Suppressor macrophage treated with lipopolysaccharide for 4 hours (primary cell): ENCODE results near the gene NEGR1.
"Not testable (repeated sequence)": the region's sequence is repeated elsewhere in the genome, so short reads cannot be mapped to it uniquely, and the experiment has no call there.

ENCODE experiments used
- DNase-seq: peaks from one replicate; pipeline ENCODE4 v3.0.0-alpha.2; 2020

The NEGR1 gene

GRCh38 chr1:72282271-72283021 is at the start of gene NEGR1:
Gene NEGR1 (minus strand): TSS chr1:72282539.
- peak; percentile 81 for DNase-seq

DNA sequence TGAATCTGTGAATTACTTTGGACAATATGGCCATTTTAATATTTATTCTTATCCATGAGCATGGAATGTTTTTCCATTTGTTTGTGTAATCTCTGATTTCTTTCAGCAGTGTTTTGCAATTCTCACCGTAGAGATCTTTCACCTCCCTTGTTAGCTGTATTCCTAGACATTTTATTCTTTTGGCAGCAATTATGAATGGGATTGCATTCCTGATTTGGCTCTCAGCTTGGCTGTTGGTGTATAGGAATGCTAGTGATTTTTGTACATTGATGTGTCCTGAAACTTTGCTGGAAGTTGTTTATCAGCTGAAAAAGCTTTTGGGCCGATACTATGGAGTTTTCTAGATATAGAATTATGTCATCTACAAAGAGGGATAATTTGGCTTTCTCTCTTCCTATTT is 44.2 kb upstream of the NEGR1 start:
- DNase-seq, result no peak

DNA sequence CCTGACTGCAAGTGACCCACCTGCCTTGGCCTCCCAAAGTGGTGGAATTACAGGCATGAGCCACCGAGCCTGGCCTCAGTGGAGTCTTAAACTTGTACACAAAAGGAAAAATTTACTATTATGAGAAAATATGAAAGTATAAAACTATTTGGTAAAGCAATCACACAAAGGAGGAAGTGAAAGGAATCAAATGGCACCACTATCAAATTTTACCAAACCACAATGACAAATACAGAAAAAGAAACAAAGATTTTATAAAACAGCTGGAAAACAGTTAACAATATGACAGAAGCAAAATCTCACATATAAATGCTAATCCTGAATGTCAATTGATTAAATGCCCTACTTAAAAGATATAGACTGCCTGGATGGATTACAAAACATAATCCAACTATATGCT is 42.1 kb upstream of the NEGR1 start:
- DNase-seq, result peak; percentile 14

DNA sequence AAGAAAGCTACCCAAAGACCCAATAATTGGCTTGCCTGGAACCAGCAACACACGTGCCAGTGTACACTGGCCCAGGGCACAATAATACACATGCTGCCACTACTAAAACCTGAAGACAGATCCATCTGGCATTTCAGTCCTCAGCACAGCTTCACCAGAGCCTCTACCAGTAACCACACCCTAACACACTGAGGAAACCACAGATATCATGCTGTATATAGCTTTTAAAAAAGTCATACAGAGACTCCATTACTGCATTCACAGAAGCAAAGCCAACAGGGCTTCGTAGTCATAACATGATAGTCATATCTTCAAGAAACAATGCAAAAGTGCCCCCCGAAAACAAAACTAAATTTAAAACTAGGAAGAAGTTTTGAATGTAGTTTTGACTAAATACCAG is 40.6 kb upstream of the NEGR1 start:
- DNase-seq, result no peak

DNA sequence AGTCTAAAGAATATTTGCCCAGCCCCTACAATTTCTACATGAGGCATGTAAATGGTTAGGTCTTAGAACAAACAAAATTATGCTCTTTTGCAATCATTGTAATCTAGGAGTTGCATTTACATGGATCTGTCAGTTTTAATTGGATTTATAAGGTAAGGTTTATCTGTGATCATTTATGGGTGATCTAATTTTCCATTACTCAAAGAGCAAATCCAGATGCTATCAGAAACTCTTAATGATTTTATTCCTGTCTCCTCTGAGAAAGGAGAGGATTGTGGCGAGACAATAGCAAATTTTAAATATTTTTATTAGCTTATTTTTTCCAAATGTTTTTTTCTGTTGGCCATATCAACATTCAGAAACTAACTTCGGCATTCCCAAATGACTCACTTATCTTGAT is 14.2 kb upstream of the NEGR1 start:
- DNase-seq, result no peak

DNA sequence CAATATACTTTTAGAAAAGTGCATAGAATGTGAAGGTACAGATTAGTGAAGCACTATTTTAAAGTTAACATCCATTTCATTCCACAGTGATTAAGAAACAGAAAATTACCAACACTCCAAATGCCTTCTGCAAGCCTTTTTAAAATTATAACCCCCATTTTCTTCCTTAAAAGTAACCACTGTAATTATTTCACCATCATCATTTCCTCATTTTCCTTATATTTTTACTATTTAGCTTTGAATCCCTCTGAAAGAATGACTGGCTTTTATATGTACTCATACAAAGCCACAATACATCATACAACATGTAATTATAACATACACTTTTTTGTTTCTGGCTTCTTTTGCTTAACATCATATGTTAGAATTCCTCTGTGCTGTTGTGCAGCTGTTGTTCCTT is 6.5 kb upstream of the NEGR1 start:
- DNase-seq, result peak; percentile 60

DNA sequence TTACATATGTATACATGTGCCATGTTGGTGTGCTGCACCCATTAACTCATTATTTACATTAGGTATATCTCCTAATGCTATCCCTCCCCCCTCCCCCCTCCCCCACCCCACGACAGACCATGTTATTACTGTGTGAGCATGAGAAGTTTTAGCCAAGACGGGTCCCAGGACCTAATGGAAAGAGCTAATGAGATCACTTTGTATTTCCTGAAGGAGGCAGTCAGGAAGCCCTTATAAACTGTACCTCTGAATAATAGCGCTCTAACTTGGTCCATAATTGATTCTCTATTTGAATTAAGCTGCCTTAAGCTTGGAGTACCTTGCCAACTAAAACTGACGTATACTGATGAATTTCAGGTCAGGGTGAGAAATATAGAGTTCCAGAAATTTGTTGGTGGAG is 4.1 kb upstream of the NEGR1 start:
- DNase-seq, result no peak

DNA sequence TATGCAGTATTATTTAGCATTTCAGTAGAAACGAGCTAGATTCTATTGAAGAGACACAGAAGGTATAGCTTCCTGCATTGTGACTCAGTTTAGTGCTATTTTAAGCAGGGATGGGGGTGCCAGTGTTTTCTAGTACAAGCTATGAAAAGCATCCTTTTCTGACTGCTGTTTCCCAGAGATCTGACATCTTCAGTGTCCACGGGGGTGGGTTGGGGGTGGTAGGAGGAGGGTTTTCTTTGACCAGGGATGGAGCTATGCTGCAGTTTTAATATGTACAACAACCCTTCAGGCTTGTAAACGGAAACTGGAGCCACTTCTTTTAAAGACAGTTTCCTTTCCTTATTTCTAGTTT is 2.7 kb upstream of the NEGR1 start:
- no peak for DNase-seq

- peak; percentile 66 for DNase-seq
Observed at GRCh38 chr1:72284348-72285073, 2.2 kb upstream of the NEGR1 start.

DNA sequence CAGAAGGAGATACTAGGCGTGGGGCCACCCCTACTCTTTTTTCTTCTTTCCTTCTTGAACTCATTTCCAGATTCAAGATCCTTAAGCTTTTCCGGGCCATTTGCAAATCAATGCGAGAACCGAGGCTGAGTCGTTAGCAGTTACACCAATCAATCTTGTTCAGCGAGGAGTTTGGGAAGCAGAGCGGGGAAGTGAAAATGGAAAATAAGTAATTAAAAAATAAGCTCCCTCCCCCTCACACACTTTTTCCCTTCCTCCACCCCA is 1.7 kb upstream of the NEGR1 start:
- DNase-seq, result peak; percentile 32

DNA sequence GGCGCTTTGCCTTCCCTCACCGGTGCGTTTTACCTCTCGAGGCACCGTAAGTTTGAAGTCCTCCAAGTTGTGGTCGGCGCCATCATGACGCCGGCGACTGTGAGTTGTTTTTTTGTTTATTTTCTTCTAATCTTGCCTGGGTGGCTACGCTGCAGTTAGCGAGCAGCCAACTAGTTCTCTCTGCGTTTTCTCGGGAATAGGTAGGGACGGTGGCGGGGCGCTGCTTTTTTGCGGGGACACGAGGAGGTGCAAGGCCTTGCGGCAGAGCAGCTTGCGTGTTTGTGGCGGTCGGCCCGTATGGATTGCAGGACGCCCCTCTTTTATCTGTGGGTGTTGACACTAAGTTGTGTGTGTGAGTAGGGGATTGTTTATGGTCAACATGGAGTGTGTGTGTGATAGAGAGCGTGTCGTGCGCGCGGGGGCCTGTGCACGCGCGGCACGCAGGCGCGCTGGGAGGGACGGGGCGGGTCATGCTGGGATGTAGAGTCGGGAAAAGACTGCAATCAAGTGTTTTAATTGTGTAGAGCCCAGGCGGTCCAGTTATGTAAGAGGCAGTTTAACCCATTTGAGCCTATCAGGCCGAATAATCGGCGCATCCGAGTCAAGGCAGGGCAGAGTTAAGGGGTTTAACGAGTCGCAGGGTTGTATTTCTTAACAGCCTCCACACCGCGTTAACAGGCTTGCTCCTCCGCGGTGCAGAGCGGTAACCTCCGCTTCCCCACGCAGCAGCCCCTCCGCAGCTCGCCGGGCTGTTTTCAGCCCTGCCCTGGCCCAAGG is 1.2 kb upstream of the NEGR1 start:
- peak; percentile 59 for DNase-seq

GRCh38 chr1:72283022-72283306 is 625 bp upstream of the NEGR1 start:
- no peak for DNase-seq

DNA sequence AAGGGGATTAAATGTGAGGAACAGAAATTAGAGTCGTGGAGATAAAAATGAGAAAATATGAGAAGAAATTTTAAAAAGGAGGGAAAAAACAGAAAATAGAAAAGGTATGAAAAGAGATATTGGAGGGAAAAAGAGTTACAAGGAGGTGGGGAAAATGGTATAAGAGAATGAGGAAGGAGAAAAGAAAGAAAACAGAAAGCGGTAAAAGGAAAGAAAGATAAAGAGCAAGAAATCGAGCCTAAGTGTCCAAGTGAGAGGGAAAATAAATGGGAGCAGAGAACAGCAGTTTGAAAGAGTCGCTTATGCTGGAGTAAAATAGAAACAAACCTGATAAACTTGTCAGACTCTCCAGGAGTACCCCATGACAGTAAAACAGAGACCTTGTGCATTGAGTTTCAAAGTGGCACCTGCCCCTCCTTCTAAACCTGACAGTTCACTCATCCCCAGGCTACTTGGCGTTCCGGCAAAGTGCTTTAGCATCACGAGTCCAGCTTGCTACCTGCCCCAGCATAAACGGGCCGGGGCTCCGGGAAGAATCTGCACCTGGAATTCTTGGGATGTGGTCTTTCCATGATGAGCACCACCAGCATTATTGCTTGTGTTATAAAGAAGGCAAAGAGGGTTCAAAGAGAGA is 585 bp downstream of the NEGR1 start:
- no peak for DNase-seq

- DNase-seq, result peak; percentile 52
Observed at GRCh38 chr1:72281144-72281543, 1.2 kb downstream of the NEGR1 start.

DNA sequence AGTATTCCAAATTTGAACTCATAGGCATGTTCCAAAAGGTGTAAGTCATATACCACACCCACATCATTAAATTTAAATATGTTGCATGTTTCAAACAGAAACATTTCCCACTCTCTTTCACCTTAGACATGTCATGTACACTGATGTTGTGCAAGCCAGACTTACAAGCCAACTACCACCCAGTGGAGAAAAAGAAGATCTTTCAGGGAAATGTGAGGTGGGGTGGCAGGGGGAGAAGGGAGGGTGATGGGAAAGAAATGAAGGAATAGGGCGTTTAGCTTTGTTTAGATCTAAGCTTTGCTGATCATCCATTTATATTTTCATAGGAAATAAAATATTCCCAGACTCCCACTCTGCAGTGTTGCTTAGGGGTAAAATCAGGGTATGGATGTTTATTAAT is 1.6 kb downstream of the NEGR1 start:
- no peak for DNase-seq

DNA sequence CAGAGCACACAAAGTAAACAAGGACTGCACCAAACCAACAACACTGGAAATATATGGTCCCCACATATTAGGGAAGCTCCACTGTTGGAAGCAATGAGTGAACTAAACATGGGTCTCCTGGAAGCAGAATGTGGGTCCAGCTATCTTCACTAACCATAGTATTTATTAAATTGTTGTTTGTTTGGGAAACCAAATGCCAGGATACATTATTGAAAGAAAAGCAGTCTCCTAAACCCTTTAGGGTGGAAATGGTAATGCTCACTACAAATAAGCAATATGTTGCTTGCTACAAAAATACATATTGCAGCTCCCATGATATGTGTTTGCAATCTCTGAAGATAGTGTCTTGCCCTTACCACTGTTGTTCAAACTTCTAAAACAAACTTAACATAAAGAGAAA is 2.2 kb downstream of the NEGR1 start:
- DNase-seq, result no peak

DNA sequence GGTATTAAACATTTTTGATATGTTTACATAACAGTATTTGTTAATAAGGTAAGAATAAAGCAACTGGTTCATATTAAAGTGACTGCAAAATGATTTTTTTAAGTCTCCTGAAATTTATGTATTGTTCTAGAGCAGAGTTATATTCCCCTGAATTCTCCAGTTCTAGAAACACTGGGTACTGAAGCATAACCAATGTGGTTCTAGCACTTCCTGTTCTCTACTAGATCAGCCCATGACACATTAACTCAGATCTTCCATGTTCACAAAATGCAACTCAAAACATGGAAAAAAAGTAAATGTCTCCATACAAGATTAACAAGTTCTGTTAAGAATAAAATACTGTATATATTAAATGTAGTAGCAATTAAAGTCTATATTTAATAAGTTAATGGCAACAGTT is 3.9 kb downstream of the NEGR1 start:
- DNase-seq, result peak; percentile 13

DNA sequence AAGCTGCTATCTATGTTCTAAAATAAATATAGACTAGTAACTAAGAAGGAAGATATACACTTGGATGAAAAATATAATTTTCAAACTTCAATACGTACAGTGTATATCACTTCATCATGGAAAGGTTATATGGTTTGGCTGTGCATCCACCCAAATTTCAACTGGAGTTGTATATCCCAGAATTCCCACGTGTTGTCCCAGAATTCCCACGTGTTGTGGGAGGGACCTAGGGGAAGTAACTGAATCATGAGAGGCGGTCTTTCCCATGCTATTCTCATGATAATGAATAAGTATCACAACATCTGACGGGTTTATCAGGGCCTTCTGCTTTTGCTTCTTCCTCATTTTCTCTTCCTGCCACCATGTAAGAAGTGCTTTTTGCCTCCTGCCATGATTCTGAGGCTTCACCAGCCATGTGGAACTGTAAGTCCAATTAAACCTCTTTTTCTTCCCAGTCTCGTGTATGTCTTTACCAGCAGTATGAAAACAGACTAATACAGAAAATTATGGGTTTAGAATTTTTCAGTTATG is 10.7 kb downstream of the NEGR1 start:
- no peak for DNase-seq

- no peak for DNase-seq
Observed at GRCh38 chr1:72262735-72263134, 19.6 kb downstream of the NEGR1 start.

DNA sequence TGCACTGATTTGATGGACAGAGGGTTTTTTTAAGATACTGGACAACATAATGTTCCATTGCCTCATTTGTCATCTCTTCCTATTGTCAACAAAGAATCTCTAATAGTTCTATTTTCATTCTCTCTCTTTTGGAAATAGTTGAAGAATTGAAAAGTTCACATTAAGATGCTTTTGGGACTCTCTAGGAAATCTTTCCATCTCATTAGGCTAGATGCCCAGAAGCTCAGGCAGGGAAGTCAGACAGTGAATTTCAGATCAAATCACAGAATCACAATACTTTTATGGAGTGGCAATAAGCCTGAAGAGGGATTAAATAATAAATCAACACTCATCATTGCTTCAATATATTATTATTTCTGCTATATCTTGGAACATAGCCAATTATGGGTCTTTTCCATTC is 29.2 kb downstream of the NEGR1 start:
- no peak for DNase-seq

GRCh38 chr1:72241397-72241796 is 40.9 kb downstream of the NEGR1 start:
- DNase-seq, result no peak

GRCh38 chr1:72235931-72236330 is 46.4 kb downstream of the NEGR1 start:
- DNase-seq, result not testable (repeated sequence)

GRCh38 chr1:72235062-72235461 is 47.3 kb downstream of the NEGR1 start:
- DNase-seq, result no peak

DNA sequence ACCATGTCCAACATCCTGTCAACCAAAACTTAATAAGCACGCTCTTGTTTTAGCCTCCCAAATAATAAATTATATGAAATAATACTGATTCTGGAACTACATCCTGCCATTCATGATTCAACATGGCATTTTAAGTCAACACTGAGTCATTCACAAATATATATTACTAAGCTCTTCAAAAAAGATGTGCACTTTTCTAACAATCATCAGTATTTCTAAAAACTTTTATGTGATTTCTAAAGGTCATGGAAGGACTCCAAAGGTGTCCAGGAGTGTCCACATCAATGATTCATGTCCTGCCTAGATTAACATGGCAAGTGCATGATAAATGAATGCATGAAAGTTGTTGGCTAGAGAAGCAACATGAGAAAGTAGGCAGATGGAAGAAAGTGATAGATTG is 51.6 kb downstream of the NEGR1 start:
- no peak for DNase-seq
